Keratinocyte (primary cell): ENCODE results near the gene MOCS2. TPM values are rescaled to one million over a fixed set of nuclear protein-coding genes. Genes with fewer than 3 reads are reported as not detected.

Experiments
- DNase-seq: peaks from one replicate; pipeline ENCODE4 v3.0.0-alpha.2; 2011; ENCODE audit warnings: low read depth, missing footprints, low spot score
- FAIRE-seq: peaks from 2 replicates; lab custom pipeline; 2011; peaks lifted over from hg19 to GRCh38; lab: Jason Lieb, UNC
- H2AFZ ChIP-seq: 2 replicates; pipeline ENCODE4 v1.6.0; 2012; ENCODE audit warnings: low read length, control low read depth, inconsistent platforms; ENCODE audit not compliant: control insufficient read depth
- H3K27ac ChIP-seq: 2 replicates; pipeline ENCODE4 v1.5.1; 2011; ENCODE audit warnings: low read length; ENCODE audit not compliant: control insufficient read depth, insufficient read depth
- H3K27me3 ChIP-seq: 3 replicates; pipeline ENCODE4 v1.6.0; 2011; ENCODE audit warnings: low read length; ENCODE audit not compliant: control insufficient read depth, insufficient read depth; ENCODE audit errors: extremely low read depth
- H3K36me3 ChIP-seq, 2 experiments: 2 replicates in 1 of 2; 3 replicates in 1 of 2; pipeline ENCODE4 v1.5.1; 2011; ENCODE audit warnings: low read length in 2 of 2, mild to moderate bottlenecking in 1 of 2; ENCODE audit not compliant: control insufficient read depth in 2 of 2, insufficient read depth in 2 of 2; ENCODE audit errors: extremely low read depth in 1 of 2
- H3K4me1 ChIP-seq: 3 replicates; pipeline ENCODE4 v1.5.1; 2011; ENCODE audit warnings: low read length; ENCODE audit not compliant: control insufficient read depth, insufficient read depth; ENCODE audit errors: extremely low read depth
- H3K4me2 ChIP-seq: 3 replicates; pipeline ENCODE4 v1.6.0; 2011; ENCODE audit warnings: low read depth, low read length; ENCODE audit not compliant: control insufficient read depth, insufficient read depth; ENCODE audit errors: extremely low read depth
- H3K4me3 ChIP-seq, 3 experiments: fragments of 200-600 bp in 1 of 3; sonication (generic) in 1 of 3; 2 replicates in 2 of 3; 3 replicates in 1 of 3; pipeline ENCODE4 v1.5.1; 2011 to 2016; ENCODE audit warnings: low read length in 3 of 3, mild to moderate bottlenecking in 3 of 3, control low read depth in 2 of 3, inconsistent platforms in 1 of 3, low read depth in 1 of 3, mixed read lengths in 1 of 3, mixed run types in 1 of 3, moderate library complexity in 1 of 3; ENCODE audit not compliant: control insufficient read depth in 2 of 3, insufficient read depth in 2 of 3; ENCODE audit errors: extremely low read depth in 1 of 3
- H3K79me2 ChIP-seq: 2 replicates; pipeline ENCODE4 v1.6.0; 2012; ENCODE audit warnings: low read length; ENCODE audit not compliant: control insufficient read depth, insufficient read depth
- H3K9ac ChIP-seq: 3 replicates; pipeline ENCODE4 v1.6.0; 2011; ENCODE audit warnings: low read length; ENCODE audit not compliant: control insufficient read depth, insufficient read depth; ENCODE audit errors: extremely low read depth
- H3K9me1 ChIP-seq: 3 replicates; pipeline ENCODE4 v1.6.0; 2011; ENCODE audit warnings: low read length; ENCODE audit not compliant: control insufficient read depth, insufficient read depth; ENCODE audit errors: extremely low read depth
- H3K9me3 ChIP-seq: 2 replicates; pipeline ENCODE4 v1.5.1; 2012; ENCODE audit warnings: low read depth, low read length; ENCODE audit not compliant: control insufficient read depth
- H4K20me1 ChIP-seq: 3 replicates; pipeline ENCODE4 v1.6.0; 2011; ENCODE audit warnings: low read length; ENCODE audit not compliant: control insufficient read depth, insufficient read depth; ENCODE audit errors: extremely low read depth
- EZH2 ChIP-seq: IDR thresholded peaks from one replicate; pipeline ENCODE4 v1.6.1; 2012; ENCODE audit warnings: inconsistent platforms, mild to moderate bottlenecking, low read length, moderate library complexity
- dilution Hi-C: fragments of 300-500 bp; cut with MboI; formaldehyde crosslinking; loops from one replicate; pipeline ENCODE4 v1.7.0; 2020; ENCODE audit warnings: low sequenced_read_pairs; ENCODE audit not compliant: extremely low pct_ligation_motif_present
- polyA plus RNA-seq, 5 experiments: library from polyadenylated mRNA; depleted of rRNA in 3 of 5; stranded (reverse) in 3 of 5; stranded (forward) in 1 of 5; unstranded in 1 of 5; fragments of >200 nt; gene quantifications; 1 replicate in 1 of 5; 2 replicates in 3 of 5; 3 replicates in 1 of 5; pipeline versions ENCODE4 v1.2.1 to v1.2.3, GENCODE V29; 2011 to 2012; ENCODE audit warnings: missing spikeins in 2 of 5, low read depth in 1 of 5, low replicate concordance in 1 of 5
- TF ChIP-seq, protein P1 (sequence below), 3 experiments: IDR thresholded peaks in 1 of 3; conservative IDR thresholded peaks in 1 of 3; optimal IDR thresholded peaks in 1 of 3; 2 replicates in 2 of 3; 3 replicates in 1 of 3; pipeline versions ENCODE3 to v1.5.1; 2011; ENCODE audit warnings: low read length in 3 of 3, mild to moderate bottlenecking in 3 of 3, moderate library complexity in 2 of 3, control low read depth in 1 of 3, inconsistent platforms in 1 of 3; ENCODE audit not compliant: insufficient read depth in 2 of 3; ENCODE audit errors: extremely low read depth in 1 of 3

MOCS2 gene
- polyA plus RNA-seq, 1 donor (not counting 4 experiments of a cell fraction or from before 2014, with no cell fraction given): 54.3 TPM

- TF ChIP-seq, protein P1, sequence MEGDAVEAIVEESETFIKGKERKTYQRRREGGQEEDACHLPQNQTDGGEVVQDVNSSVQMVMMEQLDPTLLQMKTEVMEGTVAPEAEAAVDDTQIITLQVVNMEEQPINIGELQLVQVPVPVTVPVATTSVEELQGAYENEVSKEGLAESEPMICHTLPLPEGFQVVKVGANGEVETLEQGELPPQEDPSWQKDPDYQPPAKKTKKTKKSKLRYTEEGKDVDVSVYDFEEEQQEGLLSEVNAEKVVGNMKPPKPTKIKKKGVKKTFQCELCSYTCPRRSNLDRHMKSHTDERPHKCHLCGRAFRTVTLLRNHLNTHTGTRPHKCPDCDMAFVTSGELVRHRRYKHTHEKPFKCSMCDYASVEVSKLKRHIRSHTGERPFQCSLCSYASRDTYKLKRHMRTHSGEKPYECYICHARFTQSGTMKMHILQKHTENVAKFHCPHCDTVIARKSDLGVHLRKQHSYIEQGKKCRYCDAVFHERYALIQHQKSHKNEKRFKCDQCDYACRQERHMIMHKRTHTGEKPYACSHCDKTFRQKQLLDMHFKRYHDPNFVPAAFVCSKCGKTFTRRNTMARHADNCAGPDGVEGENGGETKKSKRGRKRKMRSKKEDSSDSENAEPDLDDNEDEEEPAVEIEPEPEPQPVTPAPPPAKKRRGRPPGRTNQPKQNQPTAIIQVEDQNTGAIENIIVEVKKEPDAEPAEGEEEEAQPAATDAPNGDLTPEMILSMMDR (optimal IDR thresholded peaks at IDR 0.05 in 1 of 3, IDR thresholded peaks at IDR 0.05 in 1 of 3, conservative IDR thresholded peaks at IDR 0.05 in 1 of 3; ENCODE audit: extremely low read depth in 1 of 3, insufficient read depth in 2 of 3, low read length in 3 of 3): no peak
- no peak for TF ChIP-seq EZH2
- no peak overlapping the region for H3K9ac ChIP-seq
- no peak overlapping the region for H2AFZ ChIP-seq
- no peaks in the 10 kb centered on the region for H3K36me3 ChIP-seq
- H3K4me3 ChIP-seq: no peak overlapping the region
- no peak overlapping the region for H3K4me2 ChIP-seq
- no peaks in the 10 kb centered on the region for H4K20me1 ChIP-seq
- H3K27ac ChIP-seq: no peak overlapping the region
- no peaks in the 10 kb centered on the region for H3K27me3 ChIP-seq
- no peaks in the 10 kb centered on the region for H3K4me1 ChIP-seq
- no peaks in the 10 kb centered on the region for H3K9me3 ChIP-seq
- H3K79me2 ChIP-seq: no peaks in the 10 kb centered on the region
- no peaks in the 10 kb centered on the region for H3K9me1 ChIP-seq
- DNase-seq (no peak), FAIRE-seq (no peak)
- dilution Hi-C loops: no loop called here
Observed at GRCh38 chr5:53133020-53133419, 23.5 kb upstream of the MOCS2 start.

- Histone ChIP-seq H3K27ac (no peak overlapping the region), H3K4me1 (peaks cover 10% of the 10 kb centered on the region), H3K36me3 (no peaks in the 10 kb centered on the region), H2AFZ (no peak overlapping the region), H4K20me1 (no peaks in the 10 kb centered on the region), H3K79me2 (no peaks in the 10 kb centered on the region), H3K9ac (no peak overlapping the region), H3K9me3 (no peaks in the 10 kb centered on the region), H3K27me3 (no peaks in the 10 kb centered on the region), H3K4me2 (no peak overlapping the region), H3K4me3 (no peak overlapping the region), H3K9me1 (no peaks in the 10 kb centered on the region)
- dilution Hi-C loops: no loop called here
- TF ChIP-seq, protein P1 (optimal IDR thresholded peaks at IDR 0.05 in 1 of 3, IDR thresholded peaks at IDR 0.05 in 1 of 3, conservative IDR thresholded peaks at IDR 0.05 in 1 of 3; ENCODE audit: extremely low read depth in 1 of 3, insufficient read depth in 2 of 3, low read length in 3 of 3): no peak
- no peak for TF ChIP-seq EZH2
- DNase-seq (no peak), FAIRE-seq (no peak)
Observed at GRCh38 chr5:53130266-53130665, 20.7 kb upstream of the MOCS2 start.
